IMR-90 (cell line): ENCODE results near the gene PIEZO1. TPM values are rescaled to one million over a fixed set of nuclear protein-coding genes. Genes with fewer than 3 reads are reported as not detected.

Experiments
- ATAC-seq: fragments of 200-7000 bp; cut with Tn5 transposase; 2 replicates; pipeline ENCODE4 v1.9.1; 2020; ENCODE audit warnings: low read depth, mild to moderate bottlenecking, moderate library complexity
- BruUV-seq: library from RNA; stranded (reverse); fragments of 400-500 nt; replicated peaks from 2 replicates; lab custom pipeline; 2021; lab: Mats Ljungman, UMichigan
- CTCF ChIA-PET: fragments of 300-600 bp; formaldehyde crosslinking; extraction: SDS; loops from one replicate; lab custom pipeline; 2021; ENCODE audit warnings: antibody characterized with exemption; lab: Yijun Ruan, JAX
- POLR2A ChIA-PET: fragments of 300-600 bp; sonication (Branson Sonifier 250); formaldehyde crosslinking; loops from one replicate; lab custom pipeline; 2022; ENCODE audit warnings: antibody characterized with exemption; ENCODE audit not compliant: unreplicated experiment; lab: Charles Lee
- DNase-seq: peaks from one replicate; pipeline ENCODE4 v3.0.0; 2013
- H2AFZ ChIP-seq: replicated peaks from 2 replicates; pipeline ENCODE3; 2013; ENCODE audit warnings: low read length, mild to moderate bottlenecking; ENCODE audit not compliant: poor library complexity
- H2AK5ac ChIP-seq: 2 replicates; pipeline ENCODE4 v1.6.1; 2013; ENCODE audit warnings: low read depth, low read length, inconsistent platforms
- H2AK9ac ChIP-seq: replicated peaks from 2 replicates; pipeline ENCODE3; 2013; ENCODE audit warnings: mild to moderate bottlenecking, low read depth, low read length, moderate library complexity; ENCODE audit not compliant: poor library complexity
- H2BK120ac ChIP-seq: 2 replicates; pipeline ENCODE4 v1.6.1; 2013; ENCODE audit warnings: low read depth, low read length, inconsistent platforms
- H2BK15ac ChIP-seq: 3 replicates; pipeline ENCODE4 v1.6.1; 2013; ENCODE audit warnings: low read depth, low read length, inconsistent platforms
- H2BK20ac ChIP-seq: 2 replicates; pipeline ENCODE4 v1.6.1; 2013; ENCODE audit warnings: low read depth, mild to moderate bottlenecking, inconsistent platforms, low read length, moderate library complexity
- H2BK5ac ChIP-seq: 2 replicates; pipeline ENCODE4 v1.6.1; 2013; ENCODE audit warnings: mild to moderate bottlenecking, low read depth, low read length, inconsistent platforms; ENCODE audit not compliant: poor library complexity, severe bottlenecking
- H3K14ac ChIP-seq: replicated peaks from 2 replicates; pipeline ENCODE4 v1.6.1; 2013; ENCODE audit warnings: low read depth, low read length, inconsistent platforms
- H3K18ac ChIP-seq: 2 replicates; pipeline ENCODE4 v1.6.1; 2013; ENCODE audit warnings: low read depth, low read length, control low read depth
- H3K23ac ChIP-seq: 2 replicates; pipeline ENCODE4 v1.6.1; 2013; ENCODE audit warnings: low read depth, low read length, inconsistent platforms
- H3K27ac ChIP-seq: 2 replicates; pipeline ENCODE4 v1.5.1; 2013; ENCODE audit warnings: mild to moderate bottlenecking, control low read depth, low read length; ENCODE audit not compliant: insufficient read depth
- H3K27me3 ChIP-seq: 2 replicates; pipeline ENCODE4 v1.6.1; 2013; ENCODE audit warnings: low read length; ENCODE audit not compliant: control insufficient read depth, insufficient read depth
- H3K36me3 ChIP-seq: 2 replicates; pipeline ENCODE4 v1.6.1; 2013; ENCODE audit warnings: low read length, mixed read lengths; ENCODE audit not compliant: control insufficient read depth, insufficient read depth
- H3K4ac ChIP-seq: 2 replicates; pipeline ENCODE4 v1.6.1; 2013; ENCODE audit warnings: low read depth, low read length, inconsistent platforms
- H3K4me1 ChIP-seq: 2 replicates; pipeline ENCODE4 v1.6.1; 2013; ENCODE audit warnings: low read length, mixed read lengths; ENCODE audit not compliant: control insufficient read depth, insufficient read depth
- H3K4me2 ChIP-seq: 2 replicates; pipeline ENCODE4 v1.6.1; 2013; ENCODE audit warnings: low read depth, mild to moderate bottlenecking, control low read depth, low read length, moderate library complexity
- H3K4me3 ChIP-seq: 2 replicates; pipeline ENCODE4 v1.5.1; 2013; ENCODE audit warnings: low read depth, mild to moderate bottlenecking, control low read depth, low read length, moderate library complexity; ENCODE audit not compliant: insufficient read depth
- H3K56ac ChIP-seq: 2 replicates; pipeline ENCODE4 v1.6.1; 2013; ENCODE audit warnings: low read length, inconsistent platforms; ENCODE audit not compliant: insufficient read depth; ENCODE audit errors: extremely low read depth
- H3K79me1 ChIP-seq, 2 experiments: 2 replicates each; pipeline ENCODE4 v1.6.1; 2013; ENCODE audit warnings: low read length in 2 of 2, inconsistent platforms in 1 of 2, low read depth in 1 of 2
- H3K9ac ChIP-seq: 2 replicates; pipeline ENCODE4 v1.6.1; 2013; ENCODE audit warnings: low read depth, low read length, control low read depth
- H3K9me1 ChIP-seq: 2 replicates; pipeline ENCODE4 v1.6.1; 2013; ENCODE audit warnings: low read length, inconsistent platforms; ENCODE audit not compliant: insufficient read depth
- H3K9me3 ChIP-seq: 2 replicates; pipeline ENCODE4 v1.6.1; 2013; ENCODE audit warnings: low read length; ENCODE audit not compliant: control insufficient read depth, insufficient read depth
- H4K20me1 ChIP-seq: 2 replicates; pipeline ENCODE4 v1.6.1; 2013; ENCODE audit warnings: low read length, inconsistent platforms; ENCODE audit not compliant: insufficient read depth
- H4K5ac ChIP-seq: 2 replicates; pipeline ENCODE4 v1.6.1; 2013; ENCODE audit warnings: mild to moderate bottlenecking, low read depth, low read length, control low read depth
- H4K8ac ChIP-seq, 2 experiments: 2 replicates each; pipeline ENCODE4 v1.6.1; 2013; ENCODE audit warnings: low read depth in 2 of 2, low read length in 2 of 2, control low read depth in 1 of 2, inconsistent platforms in 1 of 2
- H4K91ac ChIP-seq: 2 replicates; pipeline ENCODE4 v1.6.1; 2013; ENCODE audit warnings: low read depth, low read length, inconsistent platforms; ENCODE audit not compliant: insufficient read depth
- BHLHE40 ChIP-seq: fragments of 150-350 bp; IDR thresholded peaks from 2 replicates; pipeline ENCODE4 v1.6.1; 2016; ENCODE audit warnings: mild to moderate bottlenecking, low read depth, low read length
- RCOR1 ChIP-seq: IDR thresholded peaks from 2 replicates; pipeline ENCODE4 v1.6.1; 2012; ENCODE audit warnings: mild to moderate bottlenecking, low read length, improper control_type of control experiment; ENCODE audit not compliant: insufficient replicate concordance
- WGBS, 2 experiments: methylation state at CpG; one replicate each; pipeline versions ENCODE4 v1.1.5 to v1.1.7; 2013; ENCODE audit warnings: missing lambda C conversion rate in 2 of 2; ENCODE audit not compliant: insufficient read length in 1 of 2; ENCODE audit errors: extremely low coverage in 2 of 2; 5-methylcytosine and 5-hydroxymethylcytosine counted together
- dilution Hi-C: fragments of 300-500 bp; cut with HindIII; formaldehyde crosslinking; loops from one replicate; pipeline ENCODE4 v1.14.3; 2018; ENCODE audit warnings: low sequenced_read_pairs; ENCODE audit not compliant: unreplicated experiment
- in situ Hi-C: fragments of 300-500 bp; cut with MboI; formaldehyde crosslinking; loops from 3 replicates; pipeline ENCODE4 v1.14.3; 2019; ENCODE audit warnings: low sequenced_read_pairs, inconsistent platforms, mixed read lengths
- intact Hi-C: fragments of 100-400 bp; cut with micrococcal nuclease; formaldehyde crosslinking; loops from 2 replicates; pipeline ENCODE4 v1.10.0; 2022
- polyA plus RNA-seq, 3 experiments: library from polyadenylated mRNA; depleted of rRNA; stranded (reverse); fragments of >200 nt; gene quantifications; 2 replicates each; pipeline ENCODE4 v1.2.3, GENCODE V29; 2012; ENCODE audit warnings: low replicate concordance in 1 of 3
- total RNA-seq: library from RNA; depleted of rRNA; stranded (reverse); fragments of >200 nt; gene quantifications from 2 replicates; pipeline ENCODE4 v1.2.3, GENCODE V29; 2012
- TF ChIP-seq, protein P1 (sequence below): fragments of 150-350 bp; IDR thresholded peaks from 2 replicates; pipeline ENCODE4 v1.6.1; 2016; ENCODE audit warnings: low read depth, mild to moderate bottlenecking, low read length, moderate library complexity, borderline replicate concordance

Gene PIEZO1
- total and polyA plus RNA-seq, 2 of the 4 experiments (the other 2 are of a cell fraction): 36.2 to 372 TPM

DNA sequence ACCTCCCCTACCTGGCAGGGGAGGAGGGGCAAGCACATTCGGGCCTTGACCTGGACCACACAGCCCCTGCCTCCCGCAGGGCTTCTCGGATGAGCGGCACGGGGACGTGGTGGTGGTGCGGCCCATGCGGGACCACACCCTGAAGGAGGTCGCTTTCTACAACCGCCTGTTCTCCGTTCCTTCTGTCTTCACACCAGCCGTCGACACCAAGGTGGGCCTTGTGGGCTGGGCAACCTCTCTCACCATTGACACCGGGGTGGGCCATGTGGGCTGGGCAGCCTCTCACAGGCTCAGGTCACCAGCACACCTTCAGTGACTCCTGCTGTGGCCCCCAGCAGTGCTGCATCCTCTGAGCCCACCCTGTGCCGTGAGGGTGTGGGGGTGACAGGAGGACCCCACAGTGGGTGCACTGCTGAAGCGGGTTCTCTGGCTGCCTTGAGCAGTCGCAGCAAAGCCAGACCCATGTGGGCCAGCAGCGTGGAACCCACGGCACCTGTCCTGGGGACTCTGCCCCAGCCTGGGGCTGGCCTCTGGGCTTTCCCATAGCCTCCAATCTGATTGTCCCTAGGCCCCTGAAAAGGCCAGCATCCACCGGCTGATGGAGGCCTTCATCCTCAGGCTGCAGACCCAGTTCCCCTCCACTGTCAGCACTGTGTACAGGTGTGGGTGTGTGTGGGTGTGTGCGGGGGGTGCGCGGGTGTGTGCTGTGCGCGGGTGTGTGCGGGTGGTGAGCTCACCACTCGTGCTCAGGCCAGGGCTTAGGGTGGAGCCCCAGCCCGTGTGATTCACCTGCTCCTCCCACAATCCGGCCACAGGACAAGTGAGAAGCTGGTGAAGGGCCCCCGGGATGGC is 71.2 kb downstream of the PIEZO1 start:
- ChIA-PET CTCF (no interaction called here), POLR2A (no interaction called here)
- no peak overlapping the region for H3K18ac ChIP-seq
- H3K27me3 ChIP-seq: no peaks in the 10 kb centered on the region
- TF ChIP-seq RCOR1 (no peak), BHLHE40 (no peak)
- TF ChIP-seq, protein P1, sequence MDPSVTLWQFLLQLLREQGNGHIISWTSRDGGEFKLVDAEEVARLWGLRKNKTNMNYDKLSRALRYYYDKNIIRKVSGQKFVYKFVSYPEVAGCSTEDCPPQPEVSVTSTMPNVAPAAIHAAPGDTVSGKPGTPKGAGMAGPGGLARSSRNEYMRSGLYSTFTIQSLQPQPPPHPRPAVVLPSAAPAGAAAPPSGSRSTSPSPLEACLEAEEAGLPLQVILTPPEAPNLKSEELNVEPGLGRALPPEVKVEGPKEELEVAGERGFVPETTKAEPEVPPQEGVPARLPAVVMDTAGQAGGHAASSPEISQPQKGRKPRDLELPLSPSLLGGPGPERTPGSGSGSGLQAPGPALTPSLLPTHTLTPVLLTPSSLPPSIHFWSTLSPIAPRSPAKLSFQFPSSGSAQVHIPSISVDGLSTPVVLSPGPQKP: no peak
- no peak overlapping the region for H2BK15ac ChIP-seq
- H3K23ac ChIP-seq: no peak overlapping the region
- no peak overlapping the region for H2BK120ac ChIP-seq
- in situ Hi-C loops: no loop called here
- no peaks in the 10 kb centered on the region for H3K9me3 ChIP-seq
- no peak overlapping the region for H4K91ac ChIP-seq
- H2AK5ac ChIP-seq: no peak overlapping the region
- H3K4me3 ChIP-seq: no peak overlapping the region
- no peak overlapping the region for H2AK9ac ChIP-seq
- H3K9ac ChIP-seq: no peak overlapping the region
- ATAC-seq: peak; percentile 43
- peaks cover 8 to 44% of the 10 kb centered on the region in 2 experiments; a peak in 2 of 4 replicates for H3K79me1 ChIP-seq
- DNase-seq: peak; percentile 41
- intact Hi-C loops: no loop called here
- no peak overlapping the region for H4K5ac ChIP-seq
- WGBS, 2 experiments: 92% methylated on average over 17 of the region's 30 CpGs; no CpG with 5 or more reads in 1 of the 2 experiments
- H3K36me3 ChIP-seq: peaks cover 55% of the 10 kb centered on the region
- peaks cover 47% of the 10 kb centered on the region for H4K20me1 ChIP-seq
- H3K14ac ChIP-seq: no peak overlapping the region
- no peak overlapping the region for H3K4me2 ChIP-seq
- BruUV-seq: no TSS peak
- H3K27ac ChIP-seq: no peak overlapping the region
- dilution Hi-C loops: no loop called here
- H3K9me1 ChIP-seq: no peaks in the 10 kb centered on the region
- no peak overlapping the region for H3K56ac ChIP-seq
- no peak overlapping the region for H4K8ac ChIP-seq
- no peak overlapping the region for H2AFZ ChIP-seq
- H2BK20ac ChIP-seq: no peak overlapping the region
- no peak overlapping the region for H3K4ac ChIP-seq
- no peak overlapping the region for H2BK5ac ChIP-seq
- no peaks in the 10 kb centered on the region for H3K4me1 ChIP-seq
